ENCODE results near the gene NTMT1.

Gene NTMT1

GRCh38 chr9:129676287-129676686 is 50.3 kb downstream of the NTMT1 start:
- DNase-seq (ENCODE audit: low read depth, low spot score) = no peak
- Histone ChIP-seq H3K4me3 (ENCODE audit: insufficient read length, low read depth) (no peak overlapping the region), H3K4me1 (ENCODE audit: insufficient read depth, insufficient read length) (peaks cover 32% of the 10 kb centered on the region), H3K27me3 (ENCODE audit: insufficient read depth, insufficient read length) (no peaks in the 10 kb centered on the region), H3K9ac (ENCODE audit: insufficient read length, low read depth) (no peak overlapping the region), H3K9me3 (ENCODE audit: insufficient read depth, low read length) (no peaks in the 10 kb centered on the region), H3K36me3 (ENCODE audit: insufficient read depth, insufficient read length, low read length) (no peaks in the 10 kb centered on the region)
- no peak for TF ChIP-seq ZNF274 (IDR thresholded peaks at IDR 0.05; ENCODE audit: low read depth, low read length)
- no peak for TF ChIP-seq SUZ12 (IDR thresholded peaks at IDR 0.05; ENCODE audit: extremely low read depth, insufficient read depth, insufficient read length)
- no peak for TF ChIP-seq YY1 (IDR thresholded peaks at IDR 0.05; ENCODE audit: insufficient read depth, insufficient read length)

- DNase-seq (ENCODE audit: low read depth, low spot score) = no peak
- TF ChIP-seq ZNF274 (IDR thresholded peaks at IDR 0.05; ENCODE audit: low read depth, low read length) (no peak), SUZ12 (IDR thresholded peaks at IDR 0.05; ENCODE audit: extremely low read depth, insufficient read depth, insufficient read length) (no peak), YY1 (IDR thresholded peaks at IDR 0.05; ENCODE audit: insufficient read depth, insufficient read length) (no peak)
- H3K4me1 ChIP-seq (ENCODE audit: insufficient read depth, insufficient read length) = peaks cover 32% of the 10 kb centered on the region
- H3K9ac ChIP-seq (ENCODE audit: insufficient read length, low read depth) = peak overlapping the region; percentile 58
- no peaks in the 10 kb centered on the region for H3K36me3 ChIP-seq (ENCODE audit: insufficient read depth, insufficient read length, low read length)
- H3K27me3 ChIP-seq (ENCODE audit: insufficient read depth, insufficient read length) = no peaks in the 10 kb centered on the region
- H3K9me3 ChIP-seq (ENCODE audit: insufficient read depth, low read length) = no peaks in the 10 kb centered on the region
- no peak overlapping the region for H3K4me3 ChIP-seq (ENCODE audit: insufficient read length, low read depth)
These were observed 51.0 kb downstream of the NTMT1 start for GRCh38 chr9:129676975-129677374.

GRCh38 chr9:129677456-129677855 is 51.5 kb downstream of the NTMT1 start:
- no peak for DNase-seq (ENCODE audit: low read depth, low spot score)
- peaks cover 34% of the 10 kb centered on the region for H3K4me1 ChIP-seq (ENCODE audit: insufficient read depth, insufficient read length)
- H3K9me3 ChIP-seq (ENCODE audit: insufficient read depth, low read length) = no peaks in the 10 kb centered on the region
- H3K36me3 ChIP-seq (ENCODE audit: insufficient read depth, insufficient read length, low read length) = no peaks in the 10 kb centered on the region
- H3K9ac ChIP-seq (ENCODE audit: insufficient read length, low read depth) = peak overlapping the region; percentile 58
- TF ChIP-seq YY1 (IDR thresholded peaks at IDR 0.05; ENCODE audit: insufficient read depth, insufficient read length) (no peak), ZNF274 (IDR thresholded peaks at IDR 0.05; ENCODE audit: low read depth, low read length) (no peak), SUZ12 (IDR thresholded peaks at IDR 0.05; ENCODE audit: extremely low read depth, insufficient read depth, insufficient read length) (no peak)
- H3K27me3 ChIP-seq (ENCODE audit: insufficient read depth, insufficient read length) = no peaks in the 10 kb centered on the region
- H3K4me3 ChIP-seq (ENCODE audit: insufficient read length, low read depth) = no peak overlapping the region

GRCh38 chr9:129678844-129679243 is 52.9 kb downstream of the NTMT1 start:
- Histone ChIP-seq H3K36me3 (ENCODE audit: insufficient read depth, insufficient read length, low read length) (no peaks in the 10 kb centered on the region), H3K4me3 (ENCODE audit: insufficient read length, low read depth) (no peak overlapping the region), H3K9ac (ENCODE audit: insufficient read length, low read depth) (peak overlapping the region; percentile 46), H3K27me3 (ENCODE audit: insufficient read depth, insufficient read length) (no peaks in the 10 kb centered on the region), H3K4me1 (ENCODE audit: insufficient read depth, insufficient read length) (peaks cover 34% of the 10 kb centered on the region), H3K9me3 (ENCODE audit: insufficient read depth, low read length) (no peaks in the 10 kb centered on the region)
- TF ChIP-seq SUZ12 (IDR thresholded peaks at IDR 0.05; ENCODE audit: extremely low read depth, insufficient read depth, insufficient read length) (no peak), ZNF274 (IDR thresholded peaks at IDR 0.05; ENCODE audit: low read depth, low read length) (no peak)
- no peak for DNase-seq (ENCODE audit: low read depth, low spot score)

GRCh38 chr9:129679537-129679936 is 53.6 kb downstream of the NTMT1 start:
- H3K4me3 ChIP-seq (ENCODE audit: insufficient read length, low read depth) = no peak overlapping the region
- peak overlapping the region; percentile 45 for H3K9ac ChIP-seq (ENCODE audit: insufficient read length, low read depth)
- H3K9me3 ChIP-seq (ENCODE audit: insufficient read depth, low read length) = no peaks in the 10 kb centered on the region
- DNase-seq (ENCODE audit: low read depth, low spot score) = no peak
- no peak for TF ChIP-seq YY1 (IDR thresholded peaks at IDR 0.05; ENCODE audit: insufficient read depth, insufficient read length)
- peaks cover 35% of the 10 kb centered on the region for H3K4me1 ChIP-seq (ENCODE audit: insufficient read depth, insufficient read length)
- no peaks in the 10 kb centered on the region for H3K27me3 ChIP-seq (ENCODE audit: insufficient read depth, insufficient read length)
- H3K36me3 ChIP-seq (ENCODE audit: insufficient read depth, insufficient read length, low read length) = no peaks in the 10 kb centered on the region

- no peaks in the 10 kb centered on the region for H3K36me3 ChIP-seq (ENCODE audit: insufficient read depth, insufficient read length, low read length)
- H3K9me3 ChIP-seq (ENCODE audit: insufficient read depth, low read length) = no peaks in the 10 kb centered on the region
- H3K4me3 ChIP-seq (ENCODE audit: insufficient read length, low read depth) = no peak overlapping the region
- H3K9ac ChIP-seq (ENCODE audit: insufficient read length, low read depth) = no peak overlapping the region
- no peaks in the 10 kb centered on the region for H3K27me3 ChIP-seq (ENCODE audit: insufficient read depth, insufficient read length)
- TF ChIP-seq YY1 (IDR thresholded peaks at IDR 0.05; ENCODE audit: insufficient read depth, insufficient read length) (no peak), SUZ12 (IDR thresholded peaks at IDR 0.05; ENCODE audit: extremely low read depth, insufficient read depth, insufficient read length) (no peak), ZNF274 (IDR thresholded peaks at IDR 0.05; ENCODE audit: low read depth, low read length) (no peak)
- DNase-seq (ENCODE audit: low read depth, low spot score) = no peak
- H3K4me1 ChIP-seq (ENCODE audit: insufficient read depth, insufficient read length) = peaks cover 33% of the 10 kb centered on the region
These were observed 56.0 kb downstream of the NTMT1 start for GRCh38 chr9:129681924-129682323.

DNA sequence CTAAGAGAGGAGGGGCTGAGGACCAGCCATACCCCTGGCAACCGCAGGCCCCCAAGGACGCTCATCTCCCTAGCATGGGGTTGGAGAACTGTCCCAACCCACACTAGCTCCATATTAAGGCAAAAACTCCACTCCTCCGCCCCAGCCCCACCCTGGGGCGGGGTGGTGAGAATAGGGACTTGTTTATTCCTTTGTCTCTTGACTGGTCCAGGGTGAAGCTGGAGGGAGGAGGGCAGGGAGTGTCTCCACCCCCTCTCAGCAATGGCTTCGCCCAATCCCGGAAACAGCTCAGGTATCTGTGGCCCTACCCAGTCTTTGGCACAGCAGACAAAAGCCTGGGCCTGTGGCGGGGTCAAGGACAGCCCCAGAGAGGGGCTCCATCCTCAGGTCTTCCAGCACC is 56.4 kb downstream of the NTMT1 start:
- Histone ChIP-seq H3K4me3 (ENCODE audit: insufficient read length, low read depth) (no peak overlapping the region), H3K9me3 (ENCODE audit: insufficient read depth, low read length) (no peaks in the 10 kb centered on the region), H3K36me3 (ENCODE audit: insufficient read depth, insufficient read length, low read length) (no peaks in the 10 kb centered on the region), H3K9ac (ENCODE audit: insufficient read length, low read depth) (no peak overlapping the region), H3K4me1 (ENCODE audit: insufficient read depth, insufficient read length) (peaks cover 31% of the 10 kb centered on the region), H3K27me3 (ENCODE audit: insufficient read depth, insufficient read length) (no peaks in the 10 kb centered on the region)
- DNase-seq (ENCODE audit: low read depth, low spot score) = no peak
- TF ChIP-seq SUZ12 (IDR thresholded peaks at IDR 0.05; ENCODE audit: extremely low read depth, insufficient read depth, insufficient read length) = no peak
- no peak for TF ChIP-seq YY1 (IDR thresholded peaks at IDR 0.05; ENCODE audit: insufficient read depth, insufficient read length)
- no peak for TF ChIP-seq ZNF274 (IDR thresholded peaks at IDR 0.05; ENCODE audit: low read depth, low read length)
